GM12891 (cell line): Measurements from ENCODE around the gene PHACTR3.

Source experiments
- PAX5 ChIP-seq: IDR thresholded peaks from 2 replicates; pipeline ENCODE4 v1.6.1; 2011; ENCODE audit warnings: low read length, moderate library complexity, mild to moderate bottlenecking; ENCODE audit not compliant: insufficient read depth, severe bottlenecking
- POLR2A ChIP-seq: IDR thresholded peaks from 2 replicates; pipeline ENCODE4 v1.6.1; 2011; ENCODE audit warnings: low read depth, low read length, control low read depth
- POLR2AphosphoS5 ChIP-seq: IDR thresholded peaks from 2 replicates; pipeline ENCODE4 v1.6.1; 2011; ENCODE audit warnings: low read depth, low read length, control low read depth
- POU2F2 ChIP-seq: IDR thresholded peaks from 2 replicates; pipeline ENCODE4 v1.6.1; 2011; ENCODE audit warnings: low read depth, mild to moderate bottlenecking, control low read depth, low read length, moderate library complexity
- SPI1 ChIP-seq: IDR thresholded peaks from 2 replicates; pipeline ENCODE4 v1.6.1; 2011; ENCODE audit warnings: low read depth, low read length, control low read depth
- TAF1 ChIP-seq: IDR thresholded peaks from 2 replicates; pipeline ENCODE4 v1.6.1; 2011; ENCODE audit warnings: low read depth, low read length, control low read depth

GRCh38 chr20:59873409-59873808 is 269.1 kb downstream of the PHACTR3 start:
- TF ChIP-seq TAF1: no peak
- no peak for TF ChIP-seq POLR2A
- no peak for TF ChIP-seq POLR2AphosphoS5
- no peak for TF ChIP-seq PAX5
- no peak for TF ChIP-seq SPI1
- no peak for TF ChIP-seq POU2F2
